PC-3 (cell line): ENCODE data around the gene TRIM14. TPM values are rescaled to one million over a fixed set of nuclear protein-coding genes. Genes with fewer than 3 reads are reported as not detected.

Experiments
- ATAC-seq: fragments of 200-7000 bp; cut with Tn5 transposase; 2 replicates; pipeline ENCODE4 v1.9.1; 2020; ENCODE audit warnings: mild to moderate bottlenecking, moderate library complexity
- BruUV-seq: library from RNA; stranded (reverse); fragments of 400-500 nt; replicated peaks from 2 replicates; lab custom pipeline; 2021; lab: Mats Ljungman, UMichigan
- CTCF ChIA-PET: fragments of 300-600 bp; sonication (Branson Sonifier 250); formaldehyde crosslinking; loops from one replicate; lab custom pipeline; 2022; ENCODE audit warnings: antibody characterized with exemption; lab: Charles Lee
- POLR2A ChIA-PET: fragments of 300-600 bp; sonication (Branson Sonifier 250); formaldehyde crosslinking; loops from one replicate; lab custom pipeline; 2022; ENCODE audit warnings: antibody characterized with exemption; ENCODE audit not compliant: unreplicated experiment; lab: Charles Lee
- DNase-seq: peaks from one replicate; pipeline ENCODE4 v3.0.0-alpha.2; 2015
- H2AFZ ChIP-seq: fragments of 300-600 bp; sonication (generic); 2 replicates; pipeline ENCODE4 v1.6.0; 2016; ENCODE audit warnings: antibody characterized with exemption, low read length
- H3F3A ChIP-seq: fragments of 300-600 bp; sonication (generic); one replicate; pipeline ENCODE4 v1.6.0; 2017; ENCODE audit warnings: antibody characterized with exemption, low read length, control low read depth, mild to moderate bottlenecking; ENCODE audit not compliant: unreplicated experiment
- H3K27ac ChIP-seq: fragments of 300-600 bp; sonication (generic); 2 replicates; pipeline ENCODE4 v1.5.1; 2016; ENCODE audit warnings: mild to moderate bottlenecking, low read length
- H3K27me3 ChIP-seq: fragments of 300-600 bp; sonication (generic); 2 replicates; pipeline ENCODE4 v1.6.1; 2016; ENCODE audit warnings: low read length, mixed read lengths
- H3K36me3 ChIP-seq: fragments of 300-600 bp; sonication (generic); 2 replicates; pipeline ENCODE4 v1.6.1; 2016; ENCODE audit warnings: low read depth, mixed run types, low read length, mixed read lengths
- H3K4me1 ChIP-seq: fragments of 300-600 bp; sonication (generic); 2 replicates; pipeline ENCODE4 v1.5.1; 2016; ENCODE audit warnings: low read length; ENCODE audit not compliant: insufficient read depth
- H3K4me2 ChIP-seq: fragments of 300-600 bp; sonication (generic); 2 replicates; pipeline ENCODE4 v1.6.0; 2016; ENCODE audit warnings: low read length
- H3K4me3 ChIP-seq: fragments of 300-600 bp; sonication (generic); 2 replicates; pipeline ENCODE4 v1.5.1; 2016; ENCODE audit warnings: mild to moderate bottlenecking, low read length, mixed read lengths
- H3K79me2 ChIP-seq: fragments of 300-600 bp; sonication (generic); 2 replicates; pipeline ENCODE4 v1.6.1; 2017; ENCODE audit warnings: low read length, mixed read lengths
- H3K9ac ChIP-seq: fragments of 300-600 bp; sonication (generic); 2 replicates; pipeline ENCODE4 v1.6.0; 2016; ENCODE audit warnings: mild to moderate bottlenecking, low read length
- H3K9me2 ChIP-seq: fragments of 300-600 bp; sonication (generic); replicated peaks from 2 replicates; pipeline ENCODE4 v1.6.1; 2016; ENCODE audit warnings: mixed run types, low read length, mixed read lengths
- H3K9me3 ChIP-seq: fragments of 300-600 bp; sonication (generic); 2 replicates; pipeline ENCODE4 v1.6.1; 2016; ENCODE audit warnings: low read length, mixed read lengths
- H4K20me1 ChIP-seq: fragments of 300-600 bp; sonication (generic); 2 replicates; pipeline ENCODE4 v1.6.1; 2016; ENCODE audit warnings: low read length, mixed read lengths
- EZH2 ChIP-seq: fragments of 300-600 bp; sonication (generic); IDR thresholded peaks from one replicate; pipeline ENCODE4 v1.6.1; 2017; ENCODE audit warnings: antibody characterized with exemption, mild to moderate bottlenecking, low read length; ENCODE audit not compliant: unreplicated experiment
- EZH2phosphoT487 ChIP-seq: fragments of 300-600 bp; sonication (generic); IDR thresholded peaks from 2 replicates; pipeline ENCODE4 v1.6.1; 2018; ENCODE audit warnings: mild to moderate bottlenecking, antibody characterized with exemption, low read length, borderline replicate concordance
- intact Hi-C: fragments of 100-400 bp; cut with micrococcal nuclease; formaldehyde crosslinking; loops from 2 replicates; pipeline ENCODE4 v1.9.0; 2023
- total RNA-seq: library from RNA; depleted of rRNA; stranded (reverse); fragments of >200 nt; gene quantifications from 2 replicates; pipeline ENCODE4 v1.2.3, GENCODE V29; 2014
- TF ChIP-seq, protein P1 (sequence below): fragments of 300-600 bp; sonication (generic); conservative IDR thresholded peaks from 2 replicates; pipeline ENCODE4 v1.5.1; 2017; ENCODE audit warnings: antibody characterized with exemption, low read depth, mild to moderate bottlenecking, low read length

Gene TRIM14
- total RNA-seq, 1 experiment from 2014 or later = 11.2 TPM

GRCh38 chr9:98159790-98160189 is 40.8 kb upstream of the TRIM14 start:
- Histone ChIP-seq H4K20me1 (no peaks in the 10 kb centered on the region), H3K4me1 (peaks cover 29% of the 10 kb centered on the region), H3K9me2 (no peaks in the 10 kb centered on the region), H3K79me2 (no peaks in the 10 kb centered on the region), H2AFZ (no peak overlapping the region), H3K27ac (no peak overlapping the region), H3K4me2 (no peak overlapping the region), H3K9me3 (no peaks in the 10 kb centered on the region), H3K9ac (no peak overlapping the region), H3F3A (no peaks in the 10 kb centered on the region), H3K27me3 (no peaks in the 10 kb centered on the region), H3K4me3 (no peak overlapping the region), H3K36me3 (no peaks in the 10 kb centered on the region)
- BruUV-seq = no TSS peak
- intact Hi-C loops = loop anchor here (5.0 kb wide), 1 partner anchor 37 kb away; no protein-coding TSS in a partner anchor
- no peak for DNase-seq
- TF ChIP-seq EZH2phosphoT487 (no peak), EZH2 (no peak)
- TF ChIP-seq, protein P1, sequence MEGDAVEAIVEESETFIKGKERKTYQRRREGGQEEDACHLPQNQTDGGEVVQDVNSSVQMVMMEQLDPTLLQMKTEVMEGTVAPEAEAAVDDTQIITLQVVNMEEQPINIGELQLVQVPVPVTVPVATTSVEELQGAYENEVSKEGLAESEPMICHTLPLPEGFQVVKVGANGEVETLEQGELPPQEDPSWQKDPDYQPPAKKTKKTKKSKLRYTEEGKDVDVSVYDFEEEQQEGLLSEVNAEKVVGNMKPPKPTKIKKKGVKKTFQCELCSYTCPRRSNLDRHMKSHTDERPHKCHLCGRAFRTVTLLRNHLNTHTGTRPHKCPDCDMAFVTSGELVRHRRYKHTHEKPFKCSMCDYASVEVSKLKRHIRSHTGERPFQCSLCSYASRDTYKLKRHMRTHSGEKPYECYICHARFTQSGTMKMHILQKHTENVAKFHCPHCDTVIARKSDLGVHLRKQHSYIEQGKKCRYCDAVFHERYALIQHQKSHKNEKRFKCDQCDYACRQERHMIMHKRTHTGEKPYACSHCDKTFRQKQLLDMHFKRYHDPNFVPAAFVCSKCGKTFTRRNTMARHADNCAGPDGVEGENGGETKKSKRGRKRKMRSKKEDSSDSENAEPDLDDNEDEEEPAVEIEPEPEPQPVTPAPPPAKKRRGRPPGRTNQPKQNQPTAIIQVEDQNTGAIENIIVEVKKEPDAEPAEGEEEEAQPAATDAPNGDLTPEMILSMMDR = no peak
- no peak for ATAC-seq
- CTCF ChIA-PET = no interaction called here
- POLR2A ChIA-PET = no interaction called here

- BruUV-seq = no TSS peak
These were observed 40.3 kb upstream of the TRIM14 start for GRCh38 chr9:98159301-98159700.

GRCh38 chr9:98158071-98158831 is 39.2 kb upstream of the TRIM14 start:
- no peak for TF ChIP-seq EZH2
- TF ChIP-seq, protein P1 = no peak
- TF ChIP-seq EZH2phosphoT487 = no peak
- CTCF ChIA-PET = no interaction called here
- Histone ChIP-seq H2AFZ (no peak overlapping the region), H3K36me3 (no peaks in the 10 kb centered on the region), H3K9me3 (no peaks in the 10 kb centered on the region), H3K27me3 (no peaks in the 10 kb centered on the region), H3K4me2 (no peak overlapping the region), H3K4me1 (peaks cover 34% of the 10 kb centered on the region), H3K9ac (no peak overlapping the region), H3K79me2 (no peaks in the 10 kb centered on the region), H3K9me2 (no peaks in the 10 kb centered on the region), H3F3A (no peaks in the 10 kb centered on the region), H3K27ac (no peak overlapping the region), H4K20me1 (no peaks in the 10 kb centered on the region), H3K4me3 (no peak overlapping the region)
- POLR2A ChIA-PET = no interaction called here
- peak; percentile 97 for ATAC-seq
- peak; percentile 84 for DNase-seq
- no TSS peak for BruUV-seq
- intact Hi-C loops = loop anchor here (5.0 kb wide), 1 partner anchor 36 kb away; no protein-coding TSS in a partner anchor

More at GRCh38 chr9:98159301-98159700, 40.3 kb upstream of the TRIM14 start:
- peaks cover 33% of the 10 kb centered on the region for H3K4me1 ChIP-seq
- no peaks in the 10 kb centered on the region for H4K20me1 ChIP-seq
- H3K9me3 ChIP-seq = no peaks in the 10 kb centered on the region
- ATAC-seq (no peak), DNase-seq (no peak)
- no peak overlapping the region for H3K4me3 ChIP-seq
- H3K27me3 ChIP-seq = no peaks in the 10 kb centered on the region
- H3F3A ChIP-seq = no peaks in the 10 kb centered on the region
- H3K9me2 ChIP-seq = no peaks in the 10 kb centered on the region
- CTCF ChIA-PET = no interaction called here
- intact Hi-C loops = loop anchor here (5.0 kb wide), 1 partner anchor 37 kb away; no protein-coding TSS in a partner anchor
- POLR2A ChIA-PET = no interaction called here
- no peaks in the 10 kb centered on the region for H3K79me2 ChIP-seq
- H3K9ac ChIP-seq = no peak overlapping the region
- H3K36me3 ChIP-seq = no peaks in the 10 kb centered on the region
- H3K27ac ChIP-seq = no peak overlapping the region
- H2AFZ ChIP-seq = no peak overlapping the region
- no peak overlapping the region for H3K4me2 ChIP-seq
- TF ChIP-seq, protein P1 = no peak
